ENCODE data around the gene ANKRD24. TPM values are rescaled to one million over a fixed set of nuclear protein-coding genes. Genes with fewer than 3 reads are reported as not detected.
"Not testable (repeated sequence)": the region's sequence is repeated elsewhere in the genome, so short reads cannot be mapped to it uniquely, and the experiment has no call there.

Gene ANKRD24
- total RNA-seq, 2 donors from 2014 or later: 0.86 to 1.2 TPM

DNA sequence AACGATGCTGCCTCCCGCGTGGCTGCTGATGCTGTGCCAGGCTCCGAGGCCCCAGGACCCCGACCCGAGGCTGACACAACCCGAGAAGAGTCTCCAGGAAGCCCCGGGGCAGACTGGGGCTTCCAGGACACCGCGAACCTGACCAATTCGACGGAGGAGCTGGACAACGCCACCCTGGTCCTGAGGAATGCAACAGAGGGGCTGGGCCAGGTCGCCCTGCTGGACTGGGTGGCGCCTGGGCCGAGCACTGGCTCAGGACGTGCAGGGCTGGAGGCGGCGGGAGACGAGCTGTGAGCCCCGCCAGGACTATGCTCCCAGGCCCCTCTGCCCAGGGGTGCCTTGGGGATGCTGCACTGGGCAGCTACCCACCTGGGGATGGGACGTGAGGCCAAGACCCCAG is 10.8 kb upstream of the ANKRD24 start:
- DNase-seq (no peak), ATAC-seq (no peak)
- intact Hi-C loops (cut with DNase I): no loop called here

DNA sequence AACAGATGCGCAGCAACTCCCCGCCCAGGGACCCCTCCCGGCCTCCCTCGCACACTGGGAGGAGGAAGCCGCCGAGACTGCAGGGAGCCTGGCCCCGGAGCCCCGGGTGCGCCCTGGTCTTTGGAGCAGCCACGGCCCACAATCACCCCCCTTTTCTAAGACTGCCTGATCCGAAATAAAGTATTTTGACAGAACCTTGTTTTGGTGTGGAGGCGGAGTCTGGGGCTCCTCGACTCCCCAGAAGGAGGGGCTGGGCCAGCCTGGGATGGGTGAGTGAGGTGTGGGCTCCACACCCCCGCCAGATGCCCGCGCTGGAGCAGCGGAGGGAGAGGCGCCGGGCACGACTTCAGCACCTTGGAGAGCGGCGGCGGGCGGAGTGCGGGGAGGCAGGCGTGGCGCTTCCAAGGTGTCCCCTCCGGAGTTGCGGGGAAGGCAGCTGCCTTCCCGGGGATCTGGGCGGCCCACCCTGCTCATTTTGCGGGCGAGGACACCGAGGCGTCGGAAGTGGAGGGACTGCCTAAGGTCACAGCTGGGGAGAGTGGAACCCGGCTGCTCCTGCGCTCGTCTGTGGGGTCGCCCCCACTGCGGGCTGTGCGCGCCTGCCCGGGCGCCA is 9.5 kb upstream of the ANKRD24 start:
- intact Hi-C loops (cut with DNase I): no loop called here
- ATAC-seq (peak; percentile 83 to 89), DNase-seq (peak; percentile 63)

GRCh38 chr19:4173479-4174212 is 8.8 kb upstream of the ANKRD24 start:
- intact Hi-C loops (cut with DNase I): no loop called here
- DNase-seq (no peak), ATAC-seq (no peak)

- intact Hi-C loops (cut with DNase I): no loop called here
- DNase-seq (no peak), ATAC-seq (no peak)
Measured at GRCh38 chr19:4174213-4174894, 8.1 kb upstream of the ANKRD24 start.

- ATAC-seq (peak in 1 of 2 donors; percentile 10), DNase-seq (no peak)
- intact Hi-C loops (cut with DNase I): no loop called here
Measured at GRCh38 chr19:4174895-4175668, 7.4 kb upstream of the ANKRD24 start.

DNA sequence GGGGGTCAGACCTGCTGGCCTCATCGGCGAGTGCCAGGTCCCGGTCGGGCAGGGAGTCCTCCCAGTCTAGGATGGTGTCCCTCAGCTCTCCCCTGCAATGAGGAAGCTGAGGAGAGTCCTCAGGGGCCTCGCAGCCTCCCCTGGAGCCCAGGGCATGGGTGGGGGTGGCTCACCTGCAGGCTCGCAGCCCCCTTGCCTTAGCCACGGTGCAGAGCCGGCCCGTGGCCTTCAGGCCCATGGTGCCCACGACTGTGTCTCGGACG is 6.9 kb upstream of the ANKRD24 start:
- intact Hi-C loops (cut with DNase I): no loop called here
- ATAC-seq (no peak), DNase-seq (no peak)

DNA sequence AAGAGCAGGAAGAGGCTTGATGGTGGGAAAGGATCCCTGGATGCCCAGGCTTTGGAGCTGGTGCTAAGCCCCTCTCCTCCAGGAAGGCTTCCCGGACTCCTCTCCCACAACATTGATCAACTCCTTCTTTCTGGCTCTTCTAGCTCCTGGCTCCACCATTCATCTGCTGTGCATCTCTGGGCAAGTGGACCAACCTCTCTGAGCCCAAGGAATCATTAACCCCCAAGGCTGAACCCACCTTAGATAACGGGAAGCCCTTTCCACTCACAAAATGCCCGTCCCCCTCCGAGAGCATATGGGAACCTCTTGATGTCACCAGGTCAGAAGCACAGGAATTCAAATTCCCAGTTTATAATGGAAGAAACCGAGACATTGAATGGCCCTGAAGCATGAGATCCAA is 5.3 kb upstream of the ANKRD24 start:
- intact Hi-C loops (cut with DNase I): no loop called here
- ATAC-seq (no peak), DNase-seq (no peak)

DNA sequence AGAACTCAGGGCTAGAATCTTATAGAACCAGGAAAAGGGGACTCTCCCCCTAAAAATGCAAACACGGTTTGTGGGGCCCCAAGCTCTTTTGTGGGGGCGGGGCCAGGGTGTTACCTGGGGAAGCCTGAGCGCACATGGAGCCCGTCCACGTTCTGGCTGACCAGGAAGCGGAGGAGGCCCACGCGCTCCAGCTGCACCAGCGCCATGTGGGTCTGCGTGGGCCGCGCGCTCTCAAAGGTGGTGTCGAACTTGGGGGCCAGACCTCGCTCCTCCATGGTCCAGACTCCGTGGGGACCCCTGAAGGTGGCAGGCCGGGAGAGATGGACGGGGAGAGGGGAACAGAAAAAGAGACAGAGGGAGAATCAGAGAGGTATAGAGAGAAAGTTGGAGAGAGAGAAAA is 3.5 kb upstream of the ANKRD24 start:
- intact Hi-C loops (cut with DNase I): no loop called here
- ATAC-seq (no peak), DNase-seq (no peak)

DNA sequence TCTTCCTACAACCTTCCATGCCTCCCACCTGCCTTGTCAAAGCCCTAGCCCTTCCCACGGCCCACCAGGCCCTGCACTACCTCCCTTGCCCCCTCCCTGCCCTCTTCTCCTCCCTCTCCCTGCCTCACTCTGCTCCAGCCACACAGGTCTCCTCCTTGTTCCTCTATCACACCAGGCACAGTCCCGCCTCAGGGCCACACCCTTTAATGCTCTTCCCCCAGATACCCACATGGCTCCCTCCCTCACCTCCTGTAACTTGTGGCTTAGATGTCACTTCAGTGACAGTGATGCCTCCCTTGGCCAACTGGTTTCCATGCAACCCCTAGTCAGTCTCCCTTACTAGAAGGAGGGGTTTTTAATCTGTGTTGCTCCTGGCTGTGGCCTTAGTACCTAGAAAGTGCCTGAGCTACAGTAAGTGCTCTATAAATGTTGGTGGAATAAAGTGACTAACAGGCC is 1.4 kb upstream of the ANKRD24 start:
- DNase-seq: no peak
- ATAC-seq: no peak
- intact Hi-C loops (cut with DNase I): loop anchor here in 1 of 2 donors (5.0 to 10.0 kb wide), 2 partner anchors 39 to 196 kb away; partner anchors contain the start of gene EEF2

- ATAC-seq: no peak
- intact Hi-C loops (cut with DNase I): loop anchor here in 1 of 2 donors (5.0 to 10.0 kb wide), 2 partner anchors 42 to 199 kb away; partner anchors contain the start of gene EEF2
- DNase-seq: no peak
Measured at GRCh38 chr19:4183967-4184717, 1.7 kb downstream of the ANKRD24 start.

DNA sequence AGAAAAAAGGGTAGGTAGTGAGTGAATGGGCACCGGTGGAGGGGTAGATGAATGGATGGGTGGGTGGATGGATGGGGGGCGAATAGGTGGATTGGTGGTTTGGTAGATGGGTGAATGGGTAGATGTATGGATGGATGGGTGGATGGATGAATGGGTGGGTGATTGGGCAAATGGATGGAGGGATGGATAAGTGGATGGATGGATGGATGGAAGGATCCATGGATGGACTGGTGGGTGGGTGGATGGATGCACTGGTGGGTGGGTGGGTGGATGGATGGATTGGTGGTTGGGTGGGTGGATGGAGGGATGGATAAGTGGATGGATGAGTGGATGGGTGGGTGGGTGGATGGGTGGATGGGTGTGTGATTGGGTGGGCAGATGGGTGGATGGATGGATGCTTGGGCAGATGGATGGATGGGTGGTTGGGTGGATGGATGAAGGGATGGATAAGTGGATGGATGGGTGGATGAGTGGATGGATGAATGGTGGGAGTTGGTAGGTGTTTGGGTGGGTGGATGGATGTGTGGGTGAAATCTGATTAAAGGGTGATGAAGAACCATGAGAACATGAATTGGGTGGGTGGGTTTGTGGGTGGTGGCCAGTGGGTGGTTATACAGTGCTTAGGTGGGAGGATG is 2.3 kb downstream of the ANKRD24 start:
- no peak for ATAC-seq
- no peak for DNase-seq
- intact Hi-C loops (cut with DNase I): loop anchor here in 1 of 2 donors (5.0 to 10.0 kb wide), 2 partner anchors 43 to 200 kb away; partner anchors contain the start of gene EEF2

GRCh38 chr19:4185413-4186086 is 3.1 kb downstream of the ANKRD24 start:
- DNase-seq (no peak), ATAC-seq (no peak)
- intact Hi-C loops (cut with DNase I): loop anchor here in 1 of 2 donors (10.0 kb wide), 1 partner anchor 201 kb away; the partner anchor contains the start of gene EEF2

DNA sequence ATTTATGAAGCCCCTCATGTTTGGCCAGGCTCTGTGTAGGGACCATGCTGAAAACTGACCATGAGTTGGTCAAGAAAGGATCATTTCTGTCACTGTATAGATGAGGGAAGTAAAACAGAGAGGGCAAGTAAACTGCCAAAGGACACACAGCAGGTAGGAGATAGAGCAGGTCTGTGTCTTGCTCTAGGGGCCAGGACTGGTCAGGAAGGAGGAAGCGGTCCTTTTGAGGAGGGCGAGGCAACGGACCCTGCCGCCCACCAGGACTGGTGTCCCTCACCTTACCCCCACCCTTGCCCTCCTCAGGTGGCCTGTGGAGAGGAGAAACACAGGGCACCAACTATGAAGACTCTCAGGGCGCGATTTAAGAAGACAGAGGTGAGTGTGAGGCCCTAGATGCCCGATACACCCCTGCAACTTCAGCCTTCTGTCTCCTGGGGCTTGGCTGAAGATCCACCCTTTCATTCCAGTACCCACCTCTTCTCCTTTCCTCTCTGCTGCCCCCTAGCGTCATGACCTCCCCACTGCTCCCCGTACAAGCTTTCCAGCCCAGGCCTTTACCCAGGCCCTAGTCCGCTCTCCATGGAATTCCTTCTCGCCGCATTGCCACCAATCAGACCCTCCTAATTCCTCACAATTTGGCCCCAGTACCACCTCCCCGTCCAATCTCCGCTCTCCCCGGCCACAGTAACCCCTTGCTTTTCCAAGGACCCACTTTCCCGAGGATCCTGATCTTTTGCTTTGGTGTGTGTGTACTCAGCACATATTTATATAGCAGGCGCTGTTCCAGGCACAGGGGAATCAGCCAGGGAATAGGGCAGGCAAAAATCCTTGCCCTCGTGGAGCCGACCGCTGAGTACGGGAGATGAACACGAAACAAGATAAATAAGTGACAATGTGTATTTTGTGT is 3.9 kb downstream of the ANKRD24 start:
- intact Hi-C loops (cut with DNase I): loop anchor here in 1 of 2 donors (10.0 kb wide), 1 partner anchor 202 kb away; the partner anchor contains the start of gene EEF2
- peak; percentile 70 for DNase-seq
- ATAC-seq: peak in 1 of 2 donors; percentile 58

GRCh38 chr19:4187313-4188122 is 5.0 kb downstream of the ANKRD24 start:
- ATAC-seq (no peak), DNase-seq (no peak)
- intact Hi-C loops (cut with DNase I): loop anchor here in 1 of 2 donors (10.0 kb wide), 1 partner anchor 203 kb away; the partner anchor contains the start of gene EEF2

GRCh38 chr19:4189641-4190040 is 7.2 kb downstream of the ANKRD24 start:
- DNase-seq: no peak
- no peak for ATAC-seq
- intact Hi-C loops (cut with DNase I): loop anchor here in 1 of 2 donors (10.0 kb wide), 1 partner anchor 205 kb away; the partner anchor contains the start of gene EEF2

DNA sequence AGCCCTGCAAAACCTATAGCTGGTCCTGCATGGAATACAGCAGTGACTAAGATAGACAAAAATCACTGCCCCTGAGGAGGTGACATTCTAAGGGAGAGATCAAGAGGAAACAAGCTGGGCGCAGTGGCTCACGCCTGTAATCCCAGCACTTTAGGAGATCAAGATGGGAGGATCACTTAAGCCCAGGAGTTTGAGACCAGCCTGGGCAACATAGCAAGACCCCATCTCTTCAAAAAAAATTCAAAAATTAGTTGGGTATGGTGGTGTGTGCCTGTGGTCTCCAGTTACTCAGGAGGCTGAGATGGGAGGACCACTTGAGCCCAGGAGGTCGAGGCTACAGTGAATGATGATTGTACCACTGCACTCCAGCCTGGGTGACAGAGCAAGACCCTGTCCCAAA is 10.0 kb downstream of the ANKRD24 start:
- intact Hi-C loops (cut with DNase I); ATAC-seq; DNase-seq: not testable (repeated sequence)

All from left cardiac atrium (tissue), 4 donors.